Loucy (cell line): ENCODE measurements around the gene CLK4.

ENCODE experiments used
- H2AFZ ChIP-seq: fragments of 200-600 bp; sonication (generic); 2 replicates; pipeline ENCODE4 v1.6.0; 2016; ENCODE audit warnings: antibody characterized with exemption, mild to moderate bottlenecking, low read length, moderate library complexity
- H3F3A ChIP-seq: fragments of 200-600 bp; 2 replicates; pipeline ENCODE4 v1.6.0; 2016; ENCODE audit warnings: antibody characterized with exemption, low read depth, mild to moderate bottlenecking
- H3K27me3 ChIP-seq: fragments of 200-600 bp; sonication (generic); 2 replicates; pipeline ENCODE4 v1.6.1; 2014; ENCODE audit warnings: low read length, mild to moderate bottlenecking; ENCODE audit not compliant: insufficient read depth, poor library complexity, severe bottlenecking
- H3K36me3 ChIP-seq: fragments of 200-600 bp; sonication (generic); 2 replicates; pipeline ENCODE4 v1.6.1; 2016; ENCODE audit warnings: low read length; ENCODE audit not compliant: insufficient read depth
- H3K4me1 ChIP-seq: fragments of 200-600 bp; sonication (generic); 2 replicates; pipeline ENCODE4 v1.5.1; 2014; ENCODE audit warnings: low read length, mild to moderate bottlenecking; ENCODE audit not compliant: insufficient read depth, poor library complexity, severe bottlenecking
- H3K4me2 ChIP-seq: fragments of 200-600 bp; sonication (generic); 2 replicates; pipeline ENCODE4 v1.6.0; 2014; ENCODE audit warnings: antibody characterized with exemption, low read length, low read depth, mild to moderate bottlenecking; ENCODE audit not compliant: poor library complexity, severe bottlenecking
- H3K4me3 ChIP-seq: fragments of 200-600 bp; sonication (generic); 2 replicates; pipeline ENCODE4 v1.5.1; 2014; ENCODE audit warnings: low read length, mild to moderate bottlenecking, mixed read lengths; ENCODE audit not compliant: poor library complexity, severe bottlenecking
- H3K79me2 ChIP-seq: fragments of 200-600 bp; sonication (generic); 2 replicates; pipeline ENCODE4 v1.6.1; 2014; ENCODE audit warnings: low read length; ENCODE audit not compliant: insufficient read depth
- H3K9ac ChIP-seq: fragments of 200-600 bp; sonication (generic); 2 replicates; pipeline ENCODE4 v1.6.0; 2014; ENCODE audit warnings: mild to moderate bottlenecking, low read depth, low read length, moderate library complexity; ENCODE audit not compliant: poor library complexity, severe bottlenecking
- H3K9me2 ChIP-seq: fragments of 200-600 bp; sonication (generic); replicated peaks from 2 replicates; pipeline ENCODE4 v1.6.1; 2016; ENCODE audit warnings: low read depth, low read length, mixed read lengths
- H3K9me3 ChIP-seq: fragments of 200-600 bp; sonication (generic); 2 replicates; pipeline ENCODE4 v1.6.1; 2014; ENCODE audit warnings: mild to moderate bottlenecking, antibody characterized with exemption, low read length, low read depth; ENCODE audit not compliant: insufficient read depth
- H4K20me1 ChIP-seq: fragments of 200-600 bp; sonication (generic); 2 replicates; pipeline ENCODE4 v1.6.0; 2014; ENCODE audit warnings: antibody characterized with exemption, low read length, mild to moderate bottlenecking; ENCODE audit not compliant: insufficient read depth, poor library complexity, severe bottlenecking
- CTCF ChIP-seq: fragments of 200-600 bp; sonication (generic); conservative IDR thresholded peaks from 2 replicates; pipeline ENCODE4 v1.5.1; 2014; ENCODE audit warnings: mild to moderate bottlenecking, antibody characterized with exemption, low read length
- EZH2phosphoT487 ChIP-seq: fragments of 200-600 bp; IDR thresholded peaks from 2 replicates; pipeline ENCODE4 v1.6.1; 2018; ENCODE audit warnings: antibody characterized with exemption, mild to moderate bottlenecking, moderate library complexity, borderline replicate concordance

CLK4 gene

GRCh38 chr5:178667101-178667500 is 40.3 kb upstream of the CLK4 start:
- Histone ChIP-seq H4K20me1 (no peaks in the 10 kb centered on the region), H3K4me2 (no peak overlapping the region), H3K9me2 (no peaks in the 10 kb centered on the region), H2AFZ (no peak overlapping the region), H3K27me3 (no peaks in the 10 kb centered on the region), H3K36me3 (no peaks in the 10 kb centered on the region), H3K4me1 (no peaks in the 10 kb centered on the region), H3K4me3 (no peak overlapping the region), H3K9ac (no peak overlapping the region), H3K79me2 (no peaks in the 10 kb centered on the region), H3K9me3 (no peaks in the 10 kb centered on the region), H3F3A (no peaks in the 10 kb centered on the region)
- no peak for TF ChIP-seq EZH2phosphoT487

- H3K36me3 ChIP-seq: no peaks in the 10 kb centered on the region
- no peak overlapping the region for H3K4me2 ChIP-seq
- H4K20me1 ChIP-seq: no peaks in the 10 kb centered on the region
- H3K9me2 ChIP-seq: no peaks in the 10 kb centered on the region
- H3K9ac ChIP-seq: no peak overlapping the region
- no peak for TF ChIP-seq CTCF
- no peak for TF ChIP-seq EZH2phosphoT487
- H3K79me2 ChIP-seq: no peaks in the 10 kb centered on the region
- no peaks in the 10 kb centered on the region for H3K9me3 ChIP-seq
- no peak overlapping the region for H2AFZ ChIP-seq
- no peak overlapping the region for H3K4me3 ChIP-seq
- no peaks in the 10 kb centered on the region for H3K27me3 ChIP-seq
- H3F3A ChIP-seq: no peaks in the 10 kb centered on the region
- no peaks in the 10 kb centered on the region for H3K4me1 ChIP-seq
Observed at GRCh38 chr5:178664141-178664540, 37.3 kb upstream of the CLK4 start.

- TF ChIP-seq EZH2phosphoT487: no peak
- TF ChIP-seq CTCF: no peak
- no peak overlapping the region for H2AFZ ChIP-seq
- H3K36me3 ChIP-seq: no peaks in the 10 kb centered on the region
- H3K9me2 ChIP-seq: no peaks in the 10 kb centered on the region
- H3K79me2 ChIP-seq: no peaks in the 10 kb centered on the region
- no peak overlapping the region for H3K4me2 ChIP-seq
- H3K4me1 ChIP-seq: no peaks in the 10 kb centered on the region
- H3F3A ChIP-seq: no peaks in the 10 kb centered on the region
- no peak overlapping the region for H3K4me3 ChIP-seq
- H3K9ac ChIP-seq: no peak overlapping the region
- no peaks in the 10 kb centered on the region for H4K20me1 ChIP-seq
- H3K27me3 ChIP-seq: no peaks in the 10 kb centered on the region
- H3K9me3 ChIP-seq: no peaks in the 10 kb centered on the region
Observed at GRCh38 chr5:178662541-178662860, 35.7 kb upstream of the CLK4 start.

- Histone ChIP-seq H3K9me3 (no peaks in the 10 kb centered on the region), H3K79me2 (no peaks in the 10 kb centered on the region), H2AFZ (no peak overlapping the region), H3F3A (no peaks in the 10 kb centered on the region), H3K36me3 (no peaks in the 10 kb centered on the region), H3K27me3 (no peaks in the 10 kb centered on the region), H3K9me2 (no peaks in the 10 kb centered on the region), H3K9ac (no peak overlapping the region), H3K4me3 (no peak overlapping the region), H3K4me2 (no peak overlapping the region), H4K20me1 (no peaks in the 10 kb centered on the region), H3K4me1 (no peaks in the 10 kb centered on the region)
- TF ChIP-seq EZH2phosphoT487 (no peak), CTCF (no peak)
Observed at GRCh38 chr5:178661836-178662540, 35.1 kb upstream of the CLK4 start.
